ENCODE results near the gene FRK.

Gene FRK

DNA sequence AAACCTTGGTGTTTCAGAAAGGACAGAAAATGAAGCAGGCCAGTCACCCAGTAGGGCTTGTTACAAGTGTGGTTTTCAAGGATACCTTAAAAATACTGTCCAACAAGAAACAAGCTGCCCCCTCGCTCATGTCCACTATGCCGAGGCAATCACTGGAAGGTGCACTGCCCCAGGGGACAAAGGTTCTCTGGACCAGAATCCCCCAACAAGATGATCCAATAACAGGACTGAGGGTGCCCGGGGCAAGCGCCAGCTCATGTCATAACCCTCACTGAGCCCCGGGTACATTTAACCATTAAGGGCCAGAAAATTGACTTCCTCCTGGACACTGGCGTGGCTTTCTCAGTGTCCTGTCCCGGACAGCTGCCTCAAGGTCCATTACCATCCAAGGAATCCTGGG lies 33.4 kb upstream of the FRK start:
- DNase-seq, result no peak
- H2AFZ ChIP-seq (ENCODE audit: insufficient read depth, low read length, poor library complexity), result no peak overlapping the region
- H3K79me2 ChIP-seq (ENCODE audit: control insufficient read depth, insufficient read depth, low read length, poor library complexity), result no peaks in the 10 kb centered on the region
- no peak overlapping the region for H4K91ac ChIP-seq (ENCODE audit: low read depth, low read length)
- H3K23ac ChIP-seq (ENCODE audit: low read length), result no peak overlapping the region
- H2AK5ac ChIP-seq (ENCODE audit: low read length), result no peak overlapping the region
- H3K9me3 ChIP-seq (ENCODE audit: insufficient read depth, low read depth, low read length), result no peaks in the 10 kb centered on the region
- no peak overlapping the region for H3K9ac ChIP-seq (ENCODE audit: low read length)
- H2BK5ac ChIP-seq (ENCODE audit: low read depth, low read length, poor library complexity), result no peak overlapping the region
- WGBS (ENCODE audit: extremely low coverage, insufficient coverage, insufficient read length), result no CpG with 5 or more reads among the region's 7 CpGs
- no peak overlapping the region for H2BK120ac ChIP-seq (ENCODE audit: insufficient read depth, low read length, poor library complexity)
- H3K4me1 ChIP-seq (ENCODE audit: control insufficient read depth in 1 of 2, insufficient read depth in 2 of 2, low read length in 2 of 2), result no peaks in the 10 kb centered on the region
- H3K18ac ChIP-seq (ENCODE audit: low read length), result no peak overlapping the region
- no peak overlapping the region for H2BK12ac ChIP-seq (ENCODE audit: low read length)
- H3K14ac ChIP-seq (ENCODE audit: low read length), result no peak overlapping the region
- no peaks in the 10 kb centered on the region for H3K79me1 ChIP-seq (ENCODE audit: low read length)
- H3K27me3 ChIP-seq (ENCODE audit: insufficient read depth, low read length), result no peaks in the 10 kb centered on the region
- no peak overlapping the region for H3K27ac ChIP-seq (ENCODE audit: low read depth, low read length)
- H3K4ac ChIP-seq (ENCODE audit: low read depth, low read length), result no peak overlapping the region
- no peak overlapping the region for H4K8ac ChIP-seq (ENCODE audit: low read depth, low read length)
- H4K12ac ChIP-seq (ENCODE audit: low read depth, low read length), result no peak overlapping the region
- no peak overlapping the region for H3K4me3 ChIP-seq (ENCODE audit: low read depth, low read length)
- no peak overlapping the region for H3K4me2 ChIP-seq (ENCODE audit: low read length)
- no peaks in the 10 kb centered on the region for H3K36me3 ChIP-seq (ENCODE audit: control insufficient read depth in 1 of 2, insufficient read depth in 2 of 2, low read length in 2 of 2)

DNA sequence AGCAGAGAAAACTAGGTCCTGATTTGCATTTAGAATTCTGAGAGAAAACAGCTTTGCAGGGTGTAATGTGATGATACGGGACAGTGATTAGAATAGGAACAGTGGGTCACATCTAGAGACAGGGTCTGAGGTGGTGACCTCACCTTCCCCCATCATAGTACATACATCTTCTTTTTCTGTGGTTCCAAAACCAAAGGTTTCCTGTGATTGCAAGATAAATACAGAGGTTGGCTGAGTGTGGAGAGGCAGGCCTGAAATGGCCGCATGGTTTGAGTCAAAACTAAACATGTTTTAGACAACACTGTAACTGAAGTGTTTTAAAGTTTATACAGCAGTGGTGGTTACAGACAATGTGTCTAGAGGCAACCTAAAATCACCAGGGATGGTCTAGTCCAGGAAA lies 29.6 kb upstream of the FRK start:
- Histone ChIP-seq H3K79me2 (ENCODE audit: control insufficient read depth, insufficient read depth, low read length, poor library complexity) (no peaks in the 10 kb centered on the region), H3K9me3 (ENCODE audit: insufficient read depth, low read depth, low read length) (no peaks in the 10 kb centered on the region), H3K4me3 (ENCODE audit: low read depth, low read length) (no peak overlapping the region), H4K12ac (ENCODE audit: low read depth, low read length) (no peak overlapping the region), H2AFZ (ENCODE audit: insufficient read depth, low read length, poor library complexity) (no peak overlapping the region), H2BK12ac (ENCODE audit: low read length) (no peak overlapping the region), H3K4me2 (ENCODE audit: low read length) (no peak overlapping the region), H3K23ac (ENCODE audit: low read length) (no peak overlapping the region), H3K4me1 (ENCODE audit: control insufficient read depth in 1 of 2, insufficient read depth in 2 of 2, low read length in 2 of 2) (peaks cover 2 to 4% of the 10 kb centered on the region in 2 experiments), H3K9ac (ENCODE audit: low read length) (no peak overlapping the region), H3K14ac (ENCODE audit: low read length) (no peak overlapping the region), H3K79me1 (ENCODE audit: low read length) (no peaks in the 10 kb centered on the region), H2BK120ac (ENCODE audit: insufficient read depth, low read length, poor library complexity) (no peak overlapping the region), H3K27me3 (ENCODE audit: insufficient read depth, low read length) (no peaks in the 10 kb centered on the region), H2BK5ac (ENCODE audit: low read depth, low read length, poor library complexity) (no peak overlapping the region), H2AK5ac (ENCODE audit: low read length) (no peak overlapping the region), H4K8ac (ENCODE audit: low read depth, low read length) (no peak overlapping the region), H3K27ac (ENCODE audit: low read depth, low read length) (no peak overlapping the region), H4K91ac (ENCODE audit: low read depth, low read length) (no peak overlapping the region), H3K36me3 (ENCODE audit: control insufficient read depth in 1 of 2, insufficient read depth in 2 of 2, low read length in 2 of 2) (no peaks in the 10 kb centered on the region), H3K18ac (ENCODE audit: low read length) (no peak overlapping the region), H3K4ac (ENCODE audit: low read depth, low read length) (no peak overlapping the region)
- DNase-seq, result no peak
- WGBS (ENCODE audit: extremely low coverage, insufficient coverage, insufficient read length), result no CpG with 5 or more reads among the region's 2 CpGs

- Histone ChIP-seq H2BK120ac (ENCODE audit: insufficient read depth, low read length, poor library complexity) (no peak overlapping the region), H3K79me2 (ENCODE audit: control insufficient read depth, insufficient read depth, low read length, poor library complexity) (no peaks in the 10 kb centered on the region), H3K9ac (ENCODE audit: low read length) (no peak overlapping the region), H3K23ac (ENCODE audit: low read length) (no peak overlapping the region), H3K4me2 (ENCODE audit: low read length) (no peak overlapping the region), H2AK5ac (ENCODE audit: low read length) (no peak overlapping the region), H3K4me3 (ENCODE audit: low read depth, low read length) (no peak overlapping the region), H3K4ac (ENCODE audit: low read depth, low read length) (no peak overlapping the region), H3K18ac (ENCODE audit: low read length) (no peak overlapping the region), H2BK5ac (ENCODE audit: low read depth, low read length, poor library complexity) (no peak overlapping the region), H2AFZ (ENCODE audit: insufficient read depth, low read length, poor library complexity) (no peak overlapping the region), H3K14ac (ENCODE audit: low read length) (no peak overlapping the region), H4K91ac (ENCODE audit: low read depth, low read length) (no peak overlapping the region), H3K4me1 (ENCODE audit: control insufficient read depth in 1 of 2, insufficient read depth in 2 of 2, low read length in 2 of 2) (peaks cover 2 to 4% of the 10 kb centered on the region in 2 experiments), H4K8ac (ENCODE audit: low read depth, low read length) (no peak overlapping the region), H4K12ac (ENCODE audit: low read depth, low read length) (no peak overlapping the region), H2BK12ac (ENCODE audit: low read length) (no peak overlapping the region), H3K27ac (ENCODE audit: low read depth, low read length) (no peak overlapping the region), H3K36me3 (ENCODE audit: control insufficient read depth in 1 of 2, insufficient read depth in 2 of 2, low read length in 2 of 2) (no peaks in the 10 kb centered on the region), H3K9me3 (ENCODE audit: insufficient read depth, low read depth, low read length) (no peaks in the 10 kb centered on the region), H3K79me1 (ENCODE audit: low read length) (no peaks in the 10 kb centered on the region), H3K27me3 (ENCODE audit: insufficient read depth, low read length) (no peaks in the 10 kb centered on the region)
- DNase-seq, result no peak
These were observed 28.3 kb upstream of the FRK start for GRCh38 chr6:116088946-116089345.

GRCh38 chr6:116087437-116088027 lies 26.8 kb upstream of the FRK start:
- Histone ChIP-seq H3K14ac (ENCODE audit: low read length) (no peak overlapping the region), H2AFZ (ENCODE audit: insufficient read depth, low read length, poor library complexity) (no peak overlapping the region), H4K8ac (ENCODE audit: low read depth, low read length) (no peak overlapping the region), H4K91ac (ENCODE audit: low read depth, low read length) (no peak overlapping the region), H2BK5ac (ENCODE audit: low read depth, low read length, poor library complexity) (no peak overlapping the region), H3K79me1 (ENCODE audit: low read length) (no peaks in the 10 kb centered on the region), H3K4me3 (ENCODE audit: low read depth, low read length) (no peak overlapping the region), H3K9me3 (ENCODE audit: insufficient read depth, low read depth, low read length) (no peaks in the 10 kb centered on the region), H2AK5ac (ENCODE audit: low read length) (no peak overlapping the region), H3K27ac (ENCODE audit: low read depth, low read length) (no peak overlapping the region), H2BK120ac (ENCODE audit: insufficient read depth, low read length, poor library complexity) (no peak overlapping the region), H3K4me2 (ENCODE audit: low read length) (no peak overlapping the region), H3K9ac (ENCODE audit: low read length) (no peak overlapping the region), H3K18ac (ENCODE audit: low read length) (no peak overlapping the region), H4K12ac (ENCODE audit: low read depth, low read length) (no peak overlapping the region), H3K23ac (ENCODE audit: low read length) (no peak overlapping the region), H2BK12ac (ENCODE audit: low read length) (no peak overlapping the region), H3K4ac (ENCODE audit: low read depth, low read length) (no peak overlapping the region), H3K27me3 (ENCODE audit: insufficient read depth, low read length) (no peaks in the 10 kb centered on the region), H3K36me3 (ENCODE audit: control insufficient read depth in 1 of 2, insufficient read depth in 2 of 2, low read length in 2 of 2) (no peaks in the 10 kb centered on the region), H3K79me2 (ENCODE audit: control insufficient read depth, insufficient read depth, low read length, poor library complexity) (no peaks in the 10 kb centered on the region), H3K4me1 (ENCODE audit: control insufficient read depth in 1 of 2, insufficient read depth in 2 of 2, low read length in 2 of 2) (peaks cover 2 to 4% of the 10 kb centered on the region in 2 experiments)
- WGBS (ENCODE audit: extremely low coverage, insufficient coverage, insufficient read length), result no CpG with 5 or more reads among the region's 4 CpGs
- peak; percentile 9 to 81 for DNase-seq

All from trophoblast cell (in vitro differentiated cells and primary cell).